HEK293T (cell line): ENCODE measurements around the gene NOD1.

ENCODE experiments used
- BHLHE40 ChIP-seq: fragments of 450-650 bp; IDR thresholded peaks from 2 replicates; pipeline ENCODE4 v1.6.1; 2016; ENCODE audit warnings: mild to moderate bottlenecking, moderate library complexity, borderline replicate concordance
- ELF4 ChIP-seq: fragments of 450-650 bp; IDR thresholded peaks from 2 replicates; pipeline ENCODE4 v1.6.1; 2017; ENCODE audit warnings: antibody characterized with exemption
- FOXA1 ChIP-seq: fragments of 450-650 bp; IDR thresholded peaks from 2 replicates; pipeline ENCODE4 v1.6.1; 2016; ENCODE audit warnings: mild to moderate bottlenecking
- FOXM1 ChIP-seq: fragments of 450-650 bp; IDR thresholded peaks from 2 replicates; pipeline ENCODE4 v1.6.1; 2017; ENCODE audit warnings: mild to moderate bottlenecking, borderline replicate concordance
- NFRKB ChIP-seq: fragments of 450-650 bp; IDR thresholded peaks from 2 replicates; pipeline ENCODE4 v1.6.1; 2016; ENCODE audit warnings: mild to moderate bottlenecking, moderate library complexity
- PKNOX1 ChIP-seq: fragments of 450-650 bp; IDR thresholded peaks from 2 replicates; pipeline ENCODE4 v1.6.1; 2016
- SP1 ChIP-seq: fragments of 450-650 bp; IDR thresholded peaks from 2 replicates; pipeline ENCODE4 v1.6.1; 2017
- SUZ12 ChIP-seq: fragments of 450-650 bp; IDR thresholded peaks from 2 replicates; pipeline ENCODE4 v1.6.1; 2016; ENCODE audit warnings: mild to moderate bottlenecking
- ZNF384 ChIP-seq: fragments of 450-650 bp; IDR thresholded peaks from 2 replicates; pipeline ENCODE4 v1.6.1; 2016

DNA sequence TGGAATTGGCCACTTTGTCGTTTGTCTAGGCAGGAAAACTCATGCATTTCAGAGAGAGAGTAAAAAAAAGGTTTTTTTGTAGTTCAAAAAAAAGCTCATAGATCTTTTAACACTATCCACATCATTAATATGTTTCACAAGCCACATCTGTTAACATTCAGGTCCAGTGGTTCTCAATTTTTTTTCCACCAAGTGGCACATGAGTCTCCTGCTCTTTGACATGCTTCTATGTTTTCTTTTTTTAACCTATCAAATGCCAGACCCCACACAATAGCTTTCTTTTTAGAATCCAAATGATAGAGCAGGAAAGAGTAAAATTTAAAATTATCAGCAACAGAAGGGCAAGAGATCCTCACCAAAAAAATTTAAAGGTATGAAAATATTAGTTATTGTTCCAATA, 20.3 kb downstream of the NOD1 start:
- TF ChIP-seq BHLHE40 (no peak), FOXM1 (no peak), FOXA1 (no peak), SUZ12 (no peak), NFRKB (no peak), SP1 (no peak), PKNOX1 (no peak), ELF4 (no peak), ZNF384 (no peak)
